T-helper 1 cell (primary cell): ENCODE measurements around the gene WIF1.

Experiments used
- DNase-seq, 5 donors: peaks; one replicate each; pipeline ENCODE4 v3.0.0-alpha.2; 2012 to 2020
- total RNA-seq, 4 donors: gene quantifications; one replicate each; lab custom pipeline; 2026; lab: John Stamatoyannopoulos, UW

The WIF1 gene, protein sequence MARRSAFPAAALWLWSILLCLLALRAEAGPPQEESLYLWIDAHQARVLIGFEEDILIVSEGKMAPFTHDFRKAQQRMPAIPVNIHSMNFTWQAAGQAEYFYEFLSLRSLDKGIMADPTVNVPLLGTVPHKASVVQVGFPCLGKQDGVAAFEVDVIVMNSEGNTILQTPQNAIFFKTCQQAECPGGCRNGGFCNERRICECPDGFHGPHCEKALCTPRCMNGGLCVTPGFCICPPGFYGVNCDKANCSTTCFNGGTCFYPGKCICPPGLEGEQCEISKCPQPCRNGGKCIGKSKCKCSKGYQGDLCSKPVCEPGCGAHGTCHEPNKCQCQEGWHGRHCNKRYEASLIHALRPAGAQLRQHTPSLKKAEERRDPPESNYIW
- 0 reads per million in 4 donors for total RNA-seq

DNA sequence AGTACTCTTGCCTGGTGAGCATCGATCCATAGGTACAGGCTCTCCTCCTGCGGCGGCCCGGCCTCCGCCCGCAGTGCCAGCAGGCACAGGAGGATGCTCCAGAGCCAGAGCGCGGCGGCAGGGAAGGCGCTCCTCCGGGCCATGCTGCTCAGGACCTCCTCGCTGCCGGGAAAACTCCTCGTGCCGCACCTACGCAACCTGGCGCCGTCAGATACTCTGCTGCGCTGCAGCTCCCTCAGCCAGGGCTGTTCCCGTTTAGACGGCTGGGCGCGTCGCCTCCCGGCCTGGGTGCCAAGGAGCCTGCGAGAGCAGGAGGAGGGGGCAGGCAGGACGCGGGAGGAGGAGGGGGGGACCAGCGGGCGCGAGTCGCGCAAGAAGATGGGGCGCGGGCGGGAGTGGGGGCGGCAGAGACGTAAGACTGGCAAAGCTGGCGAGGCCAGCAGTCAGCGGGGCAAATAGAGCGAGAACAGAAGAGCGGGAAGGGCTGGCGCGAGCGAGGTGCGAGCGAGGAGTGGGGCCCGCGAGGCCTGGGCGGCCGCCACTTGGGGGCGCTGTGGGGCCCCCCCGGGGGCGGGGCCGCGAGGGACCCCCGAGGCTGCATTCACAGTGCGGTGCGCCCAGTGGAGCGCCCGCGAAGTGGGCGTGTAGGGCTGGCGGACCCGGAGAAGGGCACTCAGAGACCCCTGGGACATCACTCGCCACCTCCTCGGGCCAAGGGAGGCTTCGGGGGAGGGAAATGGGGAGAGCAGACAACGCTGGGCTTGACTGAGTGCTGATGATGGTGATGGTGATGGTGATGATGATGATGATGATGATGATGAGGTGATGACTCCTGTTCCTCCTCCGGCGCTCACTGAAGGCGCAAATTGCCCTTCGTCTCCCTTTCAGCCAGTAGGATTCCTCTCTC, at the start of gene WIF1:
Gene WIF1 (minus strand): TSS at position 257 of the 907 bp plus-strand sequence. CDS start 114 bp downstream, at position 143.
- peak in 1 of 5 donors; percentile 15 for DNase-seq

DNA sequence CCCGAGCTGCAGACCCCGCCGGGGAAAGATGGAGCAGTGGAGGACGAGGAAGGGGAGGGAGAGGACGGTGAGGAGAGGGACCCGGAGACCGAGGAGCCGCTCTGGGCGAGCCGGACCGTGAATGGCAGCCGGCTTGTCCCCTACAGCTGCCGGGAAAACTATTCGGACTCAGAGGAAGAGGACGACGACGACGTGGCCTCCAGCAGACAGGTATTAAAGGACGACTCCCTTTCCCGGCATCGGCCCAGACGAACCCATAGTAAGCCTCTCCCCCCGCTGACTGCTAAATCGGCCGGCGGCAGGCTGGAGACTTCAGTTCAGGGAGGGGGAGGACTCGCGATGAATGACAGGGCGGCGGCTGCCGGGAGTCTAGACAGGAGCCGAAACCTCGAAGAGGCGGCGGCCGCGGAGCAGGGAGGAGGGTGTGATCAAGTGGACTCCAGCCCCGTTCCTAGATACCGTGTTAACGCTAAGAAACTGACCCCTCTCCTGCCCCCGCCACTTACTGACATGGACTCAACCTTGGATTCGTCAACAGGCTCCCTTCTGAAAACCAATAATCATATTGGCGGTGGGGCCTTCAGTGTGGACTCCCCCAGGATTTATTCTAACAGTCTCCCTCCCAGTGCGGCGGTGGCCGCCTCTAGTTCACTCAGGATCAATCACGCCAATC, 49.2 kb upstream of the WIF1 start:
- DNase-seq = peak; percentile 58 to 72 (median 63)

DNA sequence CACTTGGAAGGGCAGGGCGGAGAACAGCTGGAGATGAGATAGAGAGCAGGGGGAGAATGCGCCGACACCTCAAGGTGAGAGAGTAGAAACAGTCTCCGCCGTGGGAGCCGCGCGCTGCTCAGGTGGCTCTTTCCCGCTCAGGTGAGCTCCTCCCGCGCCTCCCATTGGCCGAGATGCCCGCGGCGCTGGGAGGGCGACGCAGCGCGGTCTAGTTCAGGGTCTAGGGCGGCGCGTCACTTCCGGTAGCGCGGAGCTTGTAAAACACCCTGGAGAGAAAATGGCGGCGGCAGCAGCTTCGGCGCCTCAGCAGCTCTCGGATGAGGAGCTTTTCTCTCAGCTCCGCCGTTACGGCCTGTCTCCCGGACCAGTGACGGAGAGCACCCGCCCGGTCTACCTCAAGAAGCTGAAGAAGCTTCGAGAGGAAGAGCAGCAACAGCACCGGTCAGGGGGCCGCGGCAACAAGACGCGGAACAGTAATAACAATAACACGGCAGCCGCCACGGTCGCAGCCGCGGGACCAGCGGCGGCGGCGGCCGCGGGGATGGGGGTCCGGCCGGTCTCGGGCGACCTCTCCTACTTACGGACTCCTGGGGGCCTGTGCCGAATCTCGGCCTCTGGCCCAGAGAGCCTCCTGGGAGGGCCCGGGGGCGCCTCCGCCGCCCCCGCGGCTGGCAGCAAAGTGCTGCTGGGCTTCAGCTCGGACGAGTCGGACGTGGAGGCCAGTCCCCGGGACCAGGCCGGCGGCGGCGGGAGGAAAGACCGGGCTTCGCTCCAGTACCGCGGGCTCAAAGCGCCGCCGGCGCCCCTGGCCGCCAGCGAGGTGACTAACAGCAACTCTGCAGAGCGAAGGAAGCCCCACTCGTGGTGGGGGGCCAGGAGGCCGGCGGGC, 48.5 kb upstream of the WIF1 start, which contains the start of gene LEMD3:
Gene LEMD3 (plus strand): TSS at position 264 of the 889 bp plus-strand sequence. CDS start 14 bp downstream, at position 278.
- peak; percentile 90 to 96 (median 93) for DNase-seq

DNA sequence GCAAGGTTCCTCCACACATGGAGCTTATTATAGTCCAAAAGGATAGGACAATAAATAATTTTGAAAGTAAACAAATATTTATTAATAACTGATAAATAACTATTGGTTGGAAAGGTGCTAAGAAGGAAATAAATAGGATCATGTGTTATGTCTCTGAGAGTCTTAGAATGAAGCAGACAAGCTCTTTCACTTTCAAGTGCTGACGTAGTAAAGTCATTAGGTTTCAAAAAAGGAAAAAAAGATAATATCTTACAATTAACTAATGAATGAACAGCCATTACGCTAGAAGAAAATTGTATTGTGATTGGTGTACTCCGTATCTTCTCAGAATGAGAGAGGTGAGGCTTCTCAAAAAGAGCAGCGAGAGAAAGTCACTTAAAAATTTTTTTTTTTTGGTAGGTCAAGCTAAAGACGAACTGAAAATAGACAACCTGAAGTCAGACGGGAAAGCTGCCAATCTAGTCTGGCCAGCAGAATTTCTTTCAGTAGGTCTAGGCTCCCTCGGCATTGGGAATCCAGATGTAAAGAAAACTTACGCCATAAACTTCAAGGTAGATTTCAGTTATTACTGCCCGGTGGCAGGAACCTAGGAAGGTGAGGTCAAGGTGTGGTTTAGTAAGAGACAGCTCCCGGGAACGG, 47.7 kb upstream of the WIF1 start:
- DNase-seq = peak in 1 of 5 donors; percentile 25

DNA sequence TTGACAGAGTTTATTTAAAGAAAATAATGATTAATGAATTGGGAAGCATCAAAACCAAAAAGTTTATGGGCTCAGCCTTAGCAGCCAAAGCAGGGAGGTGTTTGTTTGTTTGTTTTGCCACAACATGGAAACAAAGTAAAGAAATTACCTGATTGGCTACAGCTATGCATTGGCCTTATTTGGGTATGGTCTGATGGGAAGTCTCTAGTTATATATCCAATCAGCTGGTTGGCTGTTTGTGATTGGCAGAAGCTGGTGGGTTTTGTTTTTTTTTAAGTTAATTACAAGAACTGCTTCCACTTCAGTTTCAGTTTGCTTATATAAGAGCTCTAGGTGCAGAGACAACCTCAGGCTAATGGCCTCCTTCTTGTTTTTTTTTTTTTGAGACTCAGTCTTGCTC, 43.7 kb upstream of the WIF1 start:
- no peak for DNase-seq

DNA sequence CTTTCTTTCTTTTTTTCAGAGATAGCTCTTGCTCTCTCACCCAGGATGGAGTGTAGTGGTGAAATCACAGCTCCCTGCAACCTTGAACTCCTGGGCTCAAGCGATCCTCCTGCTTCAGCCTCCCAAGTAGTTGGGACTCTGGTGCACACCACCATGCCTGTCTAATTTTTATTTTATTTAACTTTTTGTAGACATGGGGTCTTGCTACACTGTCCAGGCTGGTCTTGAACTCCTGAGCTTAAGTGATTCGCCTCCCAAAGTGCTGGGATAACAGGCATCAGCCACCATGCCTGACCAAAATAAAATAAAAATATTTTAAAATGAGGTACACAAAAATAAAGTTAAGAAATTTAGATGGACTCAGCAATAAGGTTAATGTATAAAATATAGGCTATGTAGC, 43.1 kb upstream of the WIF1 start:
- no peak for DNase-seq

DNA sequence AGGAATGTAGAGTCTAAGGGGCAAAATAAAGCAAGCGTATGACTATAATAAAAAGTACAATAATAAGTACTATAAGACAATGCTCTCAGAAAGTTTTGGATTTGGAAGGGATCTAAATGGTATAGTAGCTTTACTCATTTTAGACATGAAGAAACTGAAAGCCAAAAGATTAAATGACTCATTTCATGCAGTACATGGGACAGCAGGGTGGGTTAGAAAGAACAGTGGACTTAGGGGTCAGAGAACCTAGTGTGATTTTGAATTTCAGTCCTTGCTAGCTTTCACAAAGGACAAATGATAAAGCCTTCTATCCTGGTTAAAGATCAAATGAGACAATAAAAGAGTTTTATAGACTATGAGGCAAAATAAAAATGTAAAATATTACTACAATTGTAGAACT, 41.5 kb upstream of the WIF1 start:
- no peak for DNase-seq

DNA sequence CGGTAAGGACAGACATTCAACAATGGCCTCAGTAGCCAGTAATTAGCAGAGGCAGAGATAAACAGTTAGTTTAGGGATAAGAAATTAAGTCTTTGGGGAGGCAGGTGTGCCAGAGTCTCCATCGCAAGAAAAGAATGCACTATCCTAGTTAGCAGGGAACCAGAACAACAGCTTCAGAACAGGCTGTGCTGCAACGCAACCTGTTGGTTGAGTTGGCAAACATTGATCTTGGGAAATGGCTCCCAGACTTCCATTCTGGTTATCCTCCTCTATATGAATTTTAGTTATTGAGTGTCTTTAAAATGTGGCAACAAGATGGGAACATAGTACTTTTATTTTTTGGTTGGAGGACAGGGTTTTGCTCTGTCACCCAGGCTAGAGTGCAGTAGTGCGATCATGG, 36.0 kb upstream of the WIF1 start:
- no peak for DNase-seq

DNA sequence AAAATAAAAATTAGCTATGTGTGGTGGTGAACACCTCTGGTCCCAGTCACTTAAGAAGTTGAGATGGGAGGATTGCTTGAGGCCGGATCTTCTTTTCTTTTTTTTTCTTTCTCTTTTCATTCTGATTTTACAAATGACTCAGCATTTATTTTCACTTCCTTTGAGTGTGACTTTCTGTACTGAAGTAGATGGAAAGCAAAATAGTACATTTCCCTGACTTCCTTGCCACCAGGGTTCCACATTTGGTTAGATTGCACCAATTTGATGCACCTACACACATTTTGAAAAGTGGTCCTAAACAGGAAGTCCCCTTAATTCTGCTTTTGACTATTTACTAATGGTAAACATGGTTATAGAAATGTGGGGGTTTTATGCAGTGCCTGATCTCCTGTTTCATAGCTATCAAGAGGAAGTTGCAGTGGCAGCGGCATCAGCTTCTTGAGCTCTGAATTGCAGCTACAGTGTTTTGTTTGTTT, 35.3 kb upstream of the WIF1 start:
- DNase-seq = peak in 1 of 5 donors; percentile 82

DNA sequence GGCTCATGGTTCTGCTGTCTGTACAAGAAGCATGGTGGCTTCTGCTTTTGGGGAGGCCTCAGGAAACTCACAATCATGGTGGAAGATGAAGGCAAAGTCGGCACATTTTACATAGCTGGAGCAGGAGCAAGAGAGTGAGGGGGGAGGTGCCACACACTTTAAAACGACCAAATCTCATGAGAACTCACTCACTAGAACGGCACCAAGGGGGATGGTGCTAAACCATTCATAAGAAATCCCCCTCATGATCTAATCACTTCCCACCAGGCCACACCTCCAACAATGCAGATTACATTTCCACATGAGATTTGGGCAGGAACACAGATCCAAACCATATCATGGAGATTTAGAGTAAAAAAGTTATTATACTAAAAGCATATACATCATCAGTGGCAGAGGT, 34.7 kb upstream of the WIF1 start:
- peak in 1 of 5 donors; percentile 42 for DNase-seq

DNA sequence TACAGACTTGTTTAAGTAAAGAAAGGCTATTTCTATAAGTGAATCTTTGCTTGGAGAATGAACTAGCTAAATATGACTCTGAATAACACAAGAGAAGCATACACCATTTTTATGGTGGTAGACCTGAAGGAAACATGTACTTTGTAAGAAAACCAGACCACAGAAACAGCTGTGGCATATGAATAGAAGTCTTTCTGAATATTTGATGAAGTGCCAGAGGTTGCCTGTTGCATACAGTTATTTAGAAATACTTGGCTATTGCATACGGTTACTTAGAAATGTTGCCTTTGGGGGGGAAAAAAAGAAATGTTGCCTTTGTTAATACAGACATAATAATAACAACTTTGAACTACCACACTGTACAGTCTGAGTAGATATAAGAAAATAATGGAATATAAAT, 31.5 kb upstream of the WIF1 start:
- DNase-seq = no peak

DNA sequence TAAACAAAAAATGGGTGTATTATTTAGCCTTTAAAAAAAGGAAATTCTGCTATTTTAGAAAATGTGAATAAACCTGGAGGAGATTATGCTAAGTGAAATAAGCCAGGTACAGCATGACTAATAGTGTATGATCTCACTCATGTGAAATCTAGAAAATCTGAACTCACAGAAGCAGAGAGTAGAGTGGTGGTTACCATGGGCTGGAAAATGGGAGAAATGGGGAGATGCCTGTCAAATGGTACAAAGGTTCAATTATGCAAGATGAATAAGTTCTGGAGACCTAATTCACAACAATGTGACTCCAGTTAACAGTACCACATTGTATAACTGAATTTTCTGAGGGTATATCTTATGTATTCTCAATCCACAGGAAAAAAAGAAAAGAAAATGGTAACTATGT, 30.9 kb upstream of the WIF1 start:
- DNase-seq = no peak

DNA sequence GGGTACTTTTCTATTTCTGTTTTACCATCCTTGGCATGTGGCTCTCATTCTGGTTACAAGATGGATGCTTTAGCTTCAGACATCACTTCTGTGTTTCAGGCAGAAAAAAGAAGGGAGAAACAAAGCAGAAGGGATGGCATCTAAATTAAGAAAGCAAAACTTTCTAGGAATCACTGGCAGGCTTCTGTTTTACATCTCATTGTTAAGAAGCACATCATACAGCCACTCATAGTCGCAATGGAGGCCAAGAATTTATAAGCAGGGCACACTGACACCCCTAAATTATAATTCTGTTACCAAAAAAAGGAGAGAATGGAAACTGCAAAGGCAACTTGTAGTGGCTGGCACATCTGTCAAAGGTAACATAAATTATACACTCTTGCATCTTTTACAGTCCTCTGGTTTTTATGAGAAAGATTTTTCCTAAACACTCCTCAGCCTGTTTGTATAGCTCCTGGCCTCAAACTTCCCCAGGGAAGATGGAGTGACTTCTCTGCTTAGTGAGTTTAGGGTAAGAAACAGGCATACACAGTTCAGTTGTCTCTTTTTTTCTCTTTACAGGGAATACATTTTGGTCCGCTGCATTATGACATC, 26.3 kb upstream of the WIF1 start:
- no peak for DNase-seq

DNA sequence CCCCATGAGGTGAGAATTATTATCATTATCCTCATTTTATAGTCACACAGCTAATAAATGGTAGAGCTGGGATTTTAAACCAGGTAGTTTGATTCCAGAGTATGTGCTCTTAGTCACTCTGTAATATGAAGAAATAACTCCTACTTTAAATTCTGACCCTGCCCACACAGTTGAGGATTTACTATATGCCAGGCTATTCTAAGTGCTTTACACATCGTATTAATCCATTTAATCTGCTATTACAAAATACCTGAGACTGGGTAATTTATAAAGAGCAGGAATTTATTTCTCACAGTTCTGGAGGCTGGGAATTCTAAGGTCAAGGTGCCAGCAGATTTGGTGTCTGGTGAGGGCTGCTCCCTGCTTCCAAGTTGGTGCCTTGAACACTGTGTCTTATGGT, 19.6 kb upstream of the WIF1 start:
- DNase-seq = no peak

DNA sequence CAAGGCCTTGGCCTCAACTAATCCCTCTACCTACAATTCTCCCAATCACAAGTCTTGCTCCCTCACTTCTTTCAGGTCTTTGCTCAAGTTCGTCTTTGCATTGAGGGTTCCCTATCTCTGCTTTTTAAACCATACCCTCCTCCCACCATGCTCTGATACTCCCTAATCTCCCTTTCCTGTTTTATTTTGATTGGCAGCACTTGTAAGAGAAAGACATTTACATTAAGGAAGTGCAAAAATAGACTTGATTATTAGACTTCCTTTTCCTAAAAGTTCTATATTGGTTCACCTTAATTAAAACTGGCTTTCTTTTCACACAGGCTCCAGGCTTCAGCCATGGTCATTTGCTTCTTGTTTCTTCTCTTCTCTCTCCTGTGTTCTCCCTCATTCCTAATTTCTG, 18.3 kb upstream of the WIF1 start:
- no peak for DNase-seq

DNA sequence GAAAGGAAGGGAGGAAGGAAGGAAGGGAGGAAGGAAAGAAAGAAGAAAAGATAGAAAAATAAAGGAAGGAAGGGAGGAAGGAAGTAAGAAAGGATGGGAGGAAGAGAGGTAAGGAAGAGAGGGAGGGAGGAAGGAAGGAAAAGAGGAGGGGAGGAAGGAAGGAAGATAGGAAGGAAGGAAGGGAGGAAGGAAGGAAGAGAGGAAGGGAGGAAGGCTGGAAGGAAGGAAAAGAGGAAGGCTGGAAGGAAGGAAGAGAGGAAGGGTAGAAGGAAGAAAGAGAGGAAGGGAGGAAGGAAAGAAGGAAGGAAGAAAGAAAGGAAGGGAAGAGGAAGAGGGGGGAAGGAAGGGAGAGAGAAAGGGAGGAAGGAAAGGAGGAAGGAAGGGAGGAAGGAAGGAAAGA, 12.8 kb upstream of the WIF1 start:
- no peak for DNase-seq

DNA sequence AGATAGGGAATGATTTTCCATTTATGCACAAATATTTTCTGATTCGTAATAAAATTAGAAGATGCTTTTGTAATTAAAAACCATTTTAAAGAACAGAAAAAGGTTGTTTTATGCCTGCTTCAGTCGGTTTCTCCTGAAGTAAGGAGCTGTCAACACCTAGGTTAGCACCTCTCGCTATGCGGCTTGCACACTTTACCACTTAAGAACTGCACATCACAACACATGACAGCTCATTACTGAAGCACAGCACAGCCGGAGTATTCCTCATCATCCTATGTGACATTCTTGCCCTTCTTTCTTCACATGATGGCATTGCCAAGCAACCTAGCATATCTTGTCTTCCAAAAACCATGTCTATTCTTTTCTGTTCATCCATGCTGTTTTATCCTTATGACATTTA, 5.4 kb upstream of the WIF1 start:
- no peak for DNase-seq

DNA sequence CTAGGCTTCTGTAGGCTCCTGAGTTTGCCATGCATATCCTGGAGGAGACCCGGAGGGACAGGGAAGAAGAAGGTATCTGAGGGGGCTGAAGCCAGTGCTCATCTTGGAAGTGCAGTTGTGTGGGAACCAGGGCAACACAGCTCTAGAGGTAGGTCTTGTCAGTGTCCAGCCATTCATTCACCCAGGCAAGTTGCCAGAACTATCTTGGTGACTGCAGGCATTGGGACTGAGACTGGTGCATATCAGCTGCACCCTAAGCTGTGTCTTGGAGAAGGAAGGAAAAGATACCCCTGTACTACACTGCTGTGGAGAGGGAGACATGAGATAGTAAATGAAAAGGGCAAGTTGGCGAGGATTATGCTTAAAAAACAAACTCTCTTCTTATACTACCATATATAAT, 4.9 kb upstream of the WIF1 start:
- DNase-seq = no peak

DNA sequence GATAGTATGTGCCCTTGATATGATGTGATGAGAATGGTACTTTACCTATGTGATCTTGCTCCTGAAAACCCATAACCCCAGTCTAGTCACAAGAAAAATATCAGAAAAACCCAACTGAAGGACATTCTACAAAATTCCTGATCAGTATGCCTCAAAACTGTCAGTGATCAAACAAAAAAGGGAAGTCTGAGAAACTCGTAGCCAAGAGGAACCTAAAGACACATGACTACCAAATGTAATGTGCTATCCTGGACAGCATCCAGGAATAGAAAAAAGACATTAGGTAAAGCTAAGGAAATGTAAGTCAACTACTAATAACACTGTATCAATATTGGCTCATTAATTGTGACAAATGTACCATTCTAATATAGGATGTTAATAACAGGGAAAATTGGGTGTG, 4.1 kb upstream of the WIF1 start:
- no peak for DNase-seq

DNA sequence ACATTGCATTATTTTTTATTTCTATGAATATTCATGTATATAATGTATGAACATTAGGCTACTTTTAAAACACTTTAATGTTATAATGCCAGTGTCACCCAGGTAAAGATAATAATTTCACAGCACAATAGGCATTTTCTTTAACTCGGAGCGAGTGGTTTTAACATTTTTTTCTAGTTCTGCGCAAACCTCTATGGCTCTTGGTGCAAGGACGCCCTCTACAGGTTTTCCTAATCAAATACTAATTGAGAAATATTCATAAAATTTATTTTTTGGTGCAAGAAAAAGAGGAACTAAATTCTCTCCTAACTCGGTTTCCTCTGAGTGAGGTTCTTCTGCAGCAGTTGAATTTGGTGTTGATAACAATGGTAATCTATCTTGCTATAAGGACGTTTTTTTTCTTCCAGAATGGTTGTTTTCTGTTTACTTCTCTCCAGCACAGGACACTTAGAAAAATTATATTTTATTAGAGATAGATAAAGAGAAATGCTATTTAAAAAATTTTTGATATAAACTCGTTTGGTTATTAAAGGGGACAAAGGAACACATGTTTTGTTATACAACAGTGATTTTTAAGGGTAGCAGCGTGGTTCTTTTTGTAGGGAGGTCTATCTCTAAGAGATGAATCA, 2.4 kb upstream of the WIF1 start:
- peak in 1 of 5 donors; percentile 27 for DNase-seq
